ENCODE results near the gene MIOX. TPM values are rescaled to one million over a fixed set of nuclear protein-coding genes. Genes with fewer than 3 reads are reported as not detected.

MIOX gene
- total and polyA plus RNA-seq, 3 donors from 2014 or later: 0.24 to 0.25 TPM; not detected in 1

DNA sequence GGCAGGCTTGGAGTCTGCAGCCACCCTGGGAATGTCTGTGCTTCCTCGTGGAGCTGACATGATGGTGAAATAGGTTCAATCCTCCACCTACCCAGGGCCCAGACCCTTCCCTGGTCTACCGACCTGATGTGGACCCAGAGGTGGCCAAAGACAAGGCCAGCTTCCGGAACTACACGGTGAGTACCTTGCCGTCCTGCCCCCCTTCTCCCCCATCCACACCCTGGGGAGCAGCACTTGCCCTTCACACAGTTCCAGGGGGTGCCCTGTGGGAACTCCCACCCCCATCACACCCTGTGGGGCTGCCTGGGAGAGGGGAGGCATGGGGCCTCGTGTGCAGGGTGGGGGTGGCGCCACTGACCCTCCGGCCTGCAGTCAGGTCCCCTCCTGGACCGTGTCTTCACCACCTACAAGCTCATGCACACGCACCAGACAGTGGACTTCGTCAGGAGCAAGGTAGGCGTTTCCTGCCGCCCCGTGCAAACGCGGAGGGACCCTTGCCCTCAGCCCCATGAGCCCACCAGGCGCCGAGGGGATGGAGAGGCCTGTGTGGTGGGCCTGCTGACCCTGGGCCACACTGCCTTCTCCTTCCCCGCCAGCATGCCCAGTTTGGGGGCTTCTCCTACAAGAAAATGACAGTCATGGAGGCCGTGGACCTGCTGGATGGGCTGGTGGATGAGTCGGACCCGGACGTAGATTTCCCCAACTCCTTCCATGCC is 789 bp downstream of the MIOX start:
- 88 to 91% methylated on average over 22 of the region's 23 CpGs for WGBS, 2 donors
- no peak for TF ChIP-seq POLR2A (IDR thresholded peaks at IDR 0.05)
- TF ChIP-seq, protein P1, sequence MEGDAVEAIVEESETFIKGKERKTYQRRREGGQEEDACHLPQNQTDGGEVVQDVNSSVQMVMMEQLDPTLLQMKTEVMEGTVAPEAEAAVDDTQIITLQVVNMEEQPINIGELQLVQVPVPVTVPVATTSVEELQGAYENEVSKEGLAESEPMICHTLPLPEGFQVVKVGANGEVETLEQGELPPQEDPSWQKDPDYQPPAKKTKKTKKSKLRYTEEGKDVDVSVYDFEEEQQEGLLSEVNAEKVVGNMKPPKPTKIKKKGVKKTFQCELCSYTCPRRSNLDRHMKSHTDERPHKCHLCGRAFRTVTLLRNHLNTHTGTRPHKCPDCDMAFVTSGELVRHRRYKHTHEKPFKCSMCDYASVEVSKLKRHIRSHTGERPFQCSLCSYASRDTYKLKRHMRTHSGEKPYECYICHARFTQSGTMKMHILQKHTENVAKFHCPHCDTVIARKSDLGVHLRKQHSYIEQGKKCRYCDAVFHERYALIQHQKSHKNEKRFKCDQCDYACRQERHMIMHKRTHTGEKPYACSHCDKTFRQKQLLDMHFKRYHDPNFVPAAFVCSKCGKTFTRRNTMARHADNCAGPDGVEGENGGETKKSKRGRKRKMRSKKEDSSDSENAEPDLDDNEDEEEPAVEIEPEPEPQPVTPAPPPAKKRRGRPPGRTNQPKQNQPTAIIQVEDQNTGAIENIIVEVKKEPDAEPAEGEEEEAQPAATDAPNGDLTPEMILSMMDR (IDR thresholded peaks at IDR 0.05): no peak

DNA sequence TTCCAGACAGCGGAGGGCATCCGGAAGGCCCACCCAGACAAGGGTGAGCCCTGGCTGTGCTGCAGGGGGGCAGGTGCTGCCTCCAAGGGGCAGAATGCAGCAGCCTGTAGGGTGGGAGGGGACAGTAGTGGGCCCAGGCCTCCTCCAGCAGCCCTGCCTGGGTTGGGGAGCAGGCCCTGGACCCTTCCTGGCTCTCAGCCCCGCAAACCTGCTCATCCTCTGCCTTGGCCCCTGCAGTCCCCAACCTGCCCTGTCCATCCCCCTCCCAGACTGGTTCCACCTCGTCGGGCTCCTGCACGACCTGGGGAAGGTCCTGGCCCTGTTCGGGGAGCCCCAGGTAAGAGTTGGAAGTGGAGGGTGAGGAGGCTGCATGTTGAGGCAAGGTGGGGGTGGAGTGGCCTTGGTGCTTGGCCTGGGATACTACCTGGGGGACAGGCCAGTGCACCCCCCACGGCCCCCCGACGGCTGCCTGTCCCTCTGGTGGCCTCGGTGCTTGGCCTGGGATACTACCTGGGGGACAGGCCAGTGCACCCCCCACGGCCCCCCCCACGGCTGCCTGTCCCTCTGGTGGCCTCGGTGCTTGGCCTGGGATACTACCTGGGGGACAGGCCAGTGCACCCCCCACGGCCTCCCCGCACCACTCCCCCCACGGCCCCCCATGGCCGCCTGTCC is 1.5 kb downstream of the MIOX start:
- no peak for TF ChIP-seq POLR2A (IDR thresholded peaks at IDR 0.05)
- TF ChIP-seq, protein P1 (IDR thresholded peaks at IDR 0.05): no peak
- Histone ChIP-seq H3K9me3 (no peaks in the 10 kb centered on the region), H3K27ac (no peak overlapping the region), H3K36me3 (ENCODE audit: low read depth, missing control alignments) (no peaks in the 10 kb centered on the region), H3K4me3 (no peak overlapping the region), H3K27me3 (no peaks in the 10 kb centered on the region), H3K4me1 (no peaks in the 10 kb centered on the region)
- no peak for DNase-seq
- intact Hi-C loops (cut with DNase I; ENCODE audit: low total_unique reads): no loop called here
- 87 to 100% methylated on average over 2 to 7 of the region's 18 CpGs for WGBS, 2 donors

More for the DNA sequence above, 789 bp downstream of the MIOX start:
- no peak overlapping the region for H3K27ac ChIP-seq
- H3K27me3 ChIP-seq: no peaks in the 10 kb centered on the region
- no peak for DNase-seq
- intact Hi-C loops (cut with DNase I; ENCODE audit: low total_unique reads): no loop called here
- H3K9me3 ChIP-seq: no peaks in the 10 kb centered on the region
- no peak overlapping the region for H3K4me3 ChIP-seq
- H3K4me1 ChIP-seq: no peaks in the 10 kb centered on the region
- H3K36me3 ChIP-seq (ENCODE audit: low read depth, missing control alignments): no peaks in the 10 kb centered on the region

DNA sequence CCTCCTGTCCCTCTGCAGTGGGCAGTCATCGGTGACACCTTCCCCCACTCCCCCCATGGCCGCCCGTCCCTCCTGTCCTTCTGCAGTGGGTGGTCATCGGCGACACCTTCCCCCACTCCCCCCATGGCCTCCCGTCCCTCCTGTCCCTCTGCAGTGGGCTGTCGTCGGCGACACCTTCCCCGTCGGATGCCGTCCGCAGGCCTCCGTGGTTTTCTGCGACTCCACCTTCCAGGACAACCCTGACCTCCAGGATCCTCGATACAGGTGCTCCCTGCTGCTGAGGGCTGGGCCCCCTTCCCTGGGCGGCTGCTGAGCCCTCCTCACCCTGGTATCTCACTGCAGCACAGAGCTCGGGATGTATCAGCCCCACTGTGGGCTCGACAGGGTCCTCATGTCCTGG is 2.2 kb downstream of the MIOX start:
- WGBS, 2 donors: 69 to 79% methylated on average over 17 to 19 of the region's 19 CpGs
- intact Hi-C loops (cut with DNase I; ENCODE audit: low total_unique reads): no loop called here
- no peak for DNase-seq
- Histone ChIP-seq H3K9me3 (no peaks in the 10 kb centered on the region), H3K36me3 (ENCODE audit: low read depth, missing control alignments) (no peaks in the 10 kb centered on the region), H3K27me3 (no peaks in the 10 kb centered on the region), H3K4me1 (no peaks in the 10 kb centered on the region), H3K4me3 (no peak overlapping the region), H3K27ac (no peak overlapping the region)
- TF ChIP-seq POLR2A (IDR thresholded peaks at IDR 0.05): no peak

DNA sequence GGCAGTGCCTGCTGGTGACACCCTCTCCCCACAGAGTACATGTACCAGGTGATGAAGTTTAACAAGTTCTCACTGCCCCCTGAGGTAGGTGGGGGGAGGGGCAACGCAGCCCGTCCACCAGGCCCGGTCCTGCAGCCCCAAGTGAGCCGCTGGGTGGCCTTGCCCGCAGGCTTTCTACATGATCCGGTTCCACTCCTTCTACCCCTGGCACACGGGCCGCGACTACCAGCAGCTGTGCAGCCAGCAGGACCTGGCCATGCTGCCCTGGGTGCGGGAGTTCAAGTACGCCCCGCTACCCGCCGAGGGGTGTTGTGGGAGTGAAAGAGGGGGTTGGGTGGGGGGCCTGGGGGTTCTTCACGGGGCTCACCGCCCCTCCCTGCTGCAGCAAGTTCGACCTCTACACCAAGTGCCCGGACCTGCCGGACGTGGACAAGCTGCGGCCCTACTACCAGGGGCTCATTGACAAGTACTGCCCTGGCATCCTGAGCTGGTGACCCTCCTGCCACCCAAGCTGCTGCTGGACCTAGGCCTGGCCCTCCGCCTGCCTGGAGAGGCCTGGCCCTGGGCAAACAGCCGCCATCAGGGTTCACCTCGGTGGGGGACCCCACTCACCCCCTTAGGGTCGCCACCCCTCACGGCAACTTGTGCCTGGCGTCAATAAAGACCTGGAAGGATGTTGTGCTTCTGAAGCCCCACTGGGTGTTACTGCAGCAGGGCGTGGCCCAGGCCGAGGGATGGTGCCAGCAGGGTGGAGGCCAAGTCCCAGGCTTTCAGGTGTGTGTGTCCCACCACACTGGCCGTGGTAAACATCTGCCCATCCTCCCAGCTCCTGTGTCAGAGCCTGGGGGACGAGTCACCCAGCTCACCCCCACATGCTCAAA is 2.9 kb downstream of the MIOX start:
- Histone ChIP-seq H3K4me1 (no peaks in the 10 kb centered on the region), H3K4me3 (no peak overlapping the region), H3K9me3 (no peaks in the 10 kb centered on the region), H3K36me3 (ENCODE audit: low read depth, missing control alignments) (no peaks in the 10 kb centered on the region), H3K27me3 (no peaks in the 10 kb centered on the region), H3K27ac (no peak overlapping the region)
- WGBS, 2 donors: 86 to 93% methylated on average over 23 to 31 of the region's 31 CpGs
- intact Hi-C loops (cut with DNase I; ENCODE audit: low total_unique reads): no loop called here
- DNase-seq: no peak
- no peak for TF ChIP-seq POLR2A (IDR thresholded peaks at IDR 0.05)
- TF ChIP-seq, protein P1 (IDR thresholded peaks at IDR 0.05): no peak
